Osteoblast (primary cell): ENCODE results near the gene RGS13. TPM values are rescaled to one million over a fixed set of nuclear protein-coding genes. Genes with fewer than 3 reads are reported as not detected.

Experiments
- DNase-seq: peaks from one replicate; pipeline ENCODE4 v3.0.0; 2011; ENCODE audit warnings: low spot score, mixed read lengths; ENCODE audit not compliant: insufficient read length; ENCODE audit errors: missing footprints
- H2AFZ ChIP-seq: 2 replicates; pipeline ENCODE4 v1.6.0; 2011; ENCODE audit warnings: mild to moderate bottlenecking, low read length
- H3K27ac ChIP-seq: 2 replicates; pipeline ENCODE4 v1.5.1; 2011; ENCODE audit warnings: mild to moderate bottlenecking, low read depth, low read length, moderate library complexity
- H3K27me3 ChIP-seq: 2 replicates; pipeline ENCODE4 v1.6.0; 2012; ENCODE audit warnings: mild to moderate bottlenecking, control low read depth, inconsistent platforms, low read length, moderate library complexity; ENCODE audit not compliant: insufficient read depth
- H3K36me3 ChIP-seq: 2 replicates; pipeline ENCODE4 v1.5.1; 2011; ENCODE audit warnings: mild to moderate bottlenecking, low read length, control low read depth, moderate library complexity; ENCODE audit not compliant: insufficient read depth
- H3K4me1 ChIP-seq: 2 replicates; pipeline ENCODE4 v1.5.1; 2011; ENCODE audit warnings: mild to moderate bottlenecking, low read length, control low read depth, moderate library complexity; ENCODE audit not compliant: insufficient read depth
- H3K4me2 ChIP-seq: 2 replicates; pipeline ENCODE4 v1.6.0; 2011; ENCODE audit warnings: mild to moderate bottlenecking, low read length; ENCODE audit not compliant: insufficient read depth
- H3K4me3 ChIP-seq: fragments of 200-600 bp; sonication (generic); 3 replicates; pipeline ENCODE4 v1.5.1; 2012; ENCODE audit warnings: mild to moderate bottlenecking, low read length, inconsistent platforms; ENCODE audit not compliant: insufficient read depth
- H3K79me2 ChIP-seq: 2 replicates; pipeline ENCODE4 v1.6.0; 2012; ENCODE audit warnings: mild to moderate bottlenecking, low read length, control low read depth, inconsistent platforms; ENCODE audit not compliant: insufficient read depth
- H3K9me3 ChIP-seq: 2 replicates; pipeline ENCODE4 v1.5.1; 2011; ENCODE audit warnings: low read depth, low read length, control low read depth
- H4K20me1 ChIP-seq: 2 replicates; pipeline ENCODE4 v1.6.0; 2012; ENCODE audit warnings: mild to moderate bottlenecking, low read length, control low read depth; ENCODE audit not compliant: insufficient read depth
- CTCF ChIP-seq: IDR thresholded peaks from 2 replicates; pipeline ENCODE4 v1.5.1; 2011; ENCODE audit warnings: mild to moderate bottlenecking, low read depth, low read length, moderate library complexity; ENCODE audit errors: extremely low read depth
- total RNA-seq: library from RNA; depleted of rRNA; stranded (reverse); fragments of >200 nt; gene quantifications from 2 replicates; pipeline ENCODE4 v1.2.3, GENCODE V29; 2012

Gene RGS13
- total RNA-seq, 1 donor: not detected

- TF ChIP-seq CTCF: no peak
- Histone ChIP-seq H3K9me3 (no peaks in the 10 kb centered on the region), H4K20me1 (no peaks in the 10 kb centered on the region), H3K4me1 (no peaks in the 10 kb centered on the region), H3K4me3 (no peak overlapping the region), H3K4me2 (no peak overlapping the region), H2AFZ (no peak overlapping the region), H3K27ac (no peak overlapping the region), H3K27me3 (no peaks in the 10 kb centered on the region), H3K79me2 (no peaks in the 10 kb centered on the region), H3K36me3 (no peaks in the 10 kb centered on the region)
- no peak for DNase-seq
These were observed 9.4 kb upstream of the RGS13 start for GRCh38 chr1:192626366-192627179.

DNA sequence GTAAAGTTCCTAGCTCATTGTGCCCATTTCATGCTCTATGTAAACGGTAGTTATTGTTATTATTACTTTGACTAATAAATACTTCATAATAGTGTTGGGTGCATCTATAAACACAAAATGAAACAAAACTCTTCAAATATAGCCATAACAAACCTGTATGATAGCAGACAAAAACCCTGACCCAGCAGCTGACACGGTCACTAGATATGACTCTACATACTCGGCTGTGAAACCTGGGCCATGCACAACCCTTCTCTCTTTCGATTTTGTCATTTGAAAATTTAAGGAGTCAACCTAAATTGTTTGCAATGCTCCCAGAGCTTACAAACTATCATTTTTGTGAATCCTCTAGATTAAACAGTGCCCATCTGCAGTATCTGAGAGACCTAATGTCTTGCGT is 8.0 kb upstream of the RGS13 start:
- no peaks in the 10 kb centered on the region for H4K20me1 ChIP-seq
- H3K4me3 ChIP-seq: no peak overlapping the region
- H3K79me2 ChIP-seq: no peaks in the 10 kb centered on the region
- no peak overlapping the region for H3K27ac ChIP-seq
- no peak for DNase-seq
- no peak overlapping the region for H2AFZ ChIP-seq
- H3K27me3 ChIP-seq: no peaks in the 10 kb centered on the region
- H3K9me3 ChIP-seq: no peaks in the 10 kb centered on the region
- H3K36me3 ChIP-seq: no peaks in the 10 kb centered on the region
- no peak overlapping the region for H3K4me2 ChIP-seq
- H3K4me1 ChIP-seq: no peaks in the 10 kb centered on the region
- TF ChIP-seq CTCF: no peak

GRCh38 chr1:192628396-192629057 is 7.4 kb upstream of the RGS13 start:
- Histone ChIP-seq H3K9me3 (no peaks in the 10 kb centered on the region), H3K4me1 (no peaks in the 10 kb centered on the region), H3K79me2 (no peaks in the 10 kb centered on the region), H3K27me3 (no peaks in the 10 kb centered on the region), H3K4me3 (no peak overlapping the region), H3K4me2 (no peak overlapping the region), H3K36me3 (no peaks in the 10 kb centered on the region), H4K20me1 (no peaks in the 10 kb centered on the region), H2AFZ (no peak overlapping the region), H3K27ac (no peak overlapping the region)
- TF ChIP-seq CTCF: no peak
- DNase-seq: no peak

DNA sequence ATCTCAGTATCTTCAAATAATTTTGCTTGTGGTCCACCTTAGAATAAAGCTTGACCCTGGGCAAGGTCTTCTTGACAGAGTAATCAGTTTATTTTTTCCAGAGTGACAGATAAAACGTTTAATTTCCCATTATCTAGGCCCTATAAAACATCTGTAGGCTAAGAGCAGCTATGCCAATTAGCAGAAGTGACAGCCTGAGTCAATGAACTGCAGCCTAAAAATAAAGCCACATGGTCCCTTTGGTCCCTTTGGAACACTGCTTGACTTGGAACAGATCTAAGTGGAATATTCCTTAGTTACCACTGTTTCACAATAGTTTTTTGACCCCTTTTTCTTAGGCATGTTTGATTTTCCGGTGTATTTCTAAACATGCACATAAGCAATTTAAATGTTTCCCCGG is 6.3 kb upstream of the RGS13 start:
- H3K79me2 ChIP-seq: no peaks in the 10 kb centered on the region
- no peak for TF ChIP-seq CTCF
- DNase-seq: no peak
- H3K27ac ChIP-seq: no peak overlapping the region
- no peak overlapping the region for H3K4me2 ChIP-seq
- H3K4me3 ChIP-seq: no peak overlapping the region
- H3K36me3 ChIP-seq: no peaks in the 10 kb centered on the region
- no peaks in the 10 kb centered on the region for H3K4me1 ChIP-seq
- no peaks in the 10 kb centered on the region for H3K9me3 ChIP-seq
- H3K27me3 ChIP-seq: no peaks in the 10 kb centered on the region
- no peak overlapping the region for H2AFZ ChIP-seq
- H4K20me1 ChIP-seq: no peaks in the 10 kb centered on the region
